ENCODE data around the gene COQ8A. TPM values are rescaled to one million over a fixed set of nuclear protein-coding genes. Genes with fewer than 3 reads are reported as not detected.

Gene COQ8A
- total and polyA plus RNA-seq, 10 of the 15 experiments (the other 5 are each of a cell fraction or from before 2014, with no cell fraction given) = 0.72 to 24.8 (median 12.1) TPM

DNA sequence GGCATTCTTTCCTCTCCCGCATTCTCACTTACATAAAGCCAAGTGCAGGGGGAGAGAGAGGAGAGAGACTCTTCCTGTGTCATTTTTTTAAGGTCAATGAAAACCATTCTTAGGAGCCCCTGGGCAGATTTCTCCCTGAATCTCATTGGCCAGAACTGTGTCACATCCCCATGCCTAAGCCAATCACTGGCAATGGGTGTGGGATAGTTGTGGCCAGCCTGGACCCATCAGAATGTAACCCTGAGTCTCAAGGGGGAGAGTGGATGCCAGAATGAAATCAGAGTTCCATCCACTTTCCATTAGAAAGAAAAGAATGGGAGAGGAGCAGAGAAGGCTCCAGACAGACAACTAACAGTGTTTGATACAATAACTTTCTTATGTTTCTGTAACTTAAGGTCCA is 31.2 kb upstream of the COQ8A start (continued):
- TF ChIP-seq, protein P1, sequence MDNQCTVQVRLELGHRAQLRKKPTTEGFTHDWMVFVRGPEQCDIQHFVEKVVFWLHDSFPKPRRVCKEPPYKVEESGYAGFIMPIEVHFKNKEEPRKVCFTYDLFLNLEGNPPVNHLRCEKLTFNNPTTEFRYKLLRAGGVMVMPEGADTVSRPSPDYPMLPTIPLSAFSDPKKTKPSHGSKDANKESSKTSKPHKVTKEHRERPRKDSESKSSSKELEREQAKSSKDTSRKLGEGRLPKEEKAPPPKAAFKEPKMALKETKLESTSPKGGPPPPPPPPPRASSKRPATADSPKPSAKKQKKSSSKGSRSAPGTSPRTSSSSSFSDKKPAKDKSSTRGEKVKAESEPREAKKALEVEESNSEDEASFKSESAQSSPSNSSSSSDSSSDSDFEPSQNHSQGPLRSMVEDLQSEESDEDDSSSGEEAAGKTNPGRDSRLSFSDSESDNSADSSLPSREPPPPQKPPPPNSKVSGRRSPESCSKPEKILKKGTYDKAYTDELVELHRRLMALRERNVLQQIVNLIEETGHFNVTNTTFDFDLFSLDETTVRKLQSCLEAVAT (IDR thresholded peaks at IDR 0.05) = no peak
- TF ChIP-seq BMI1 (IDR thresholded peaks at IDR 0.05; ENCODE audit: borderline replicate concordance) (no peak), BCL11A (IDR thresholded peaks at IDR 0.05; ENCODE audit: low read depth, low read length) (no peak), MEF2A (IDR thresholded peaks at IDR 0.05; ENCODE audit: insufficient read depth, low read depth, low read length) (no peak), RUNX3 (IDR thresholded peaks at IDR 0.05; ENCODE audit: low read length) (no peak), ETV6 (conservative IDR thresholded peaks at IDR 0.05 in 1 of 2, IDR thresholded peaks at IDR 0.05 in 1 of 2; ENCODE audit: borderline replicate concordance in 1 of 2, low read depth in 1 of 2) (no peak), CBX3 (IDR thresholded peaks at IDR 0.05; ENCODE audit: borderline replicate concordance, low read depth) (no peak), IRF4 (IDR thresholded peaks at IDR 0.05; ENCODE audit: low read depth, low read length) (no peak)

DNA sequence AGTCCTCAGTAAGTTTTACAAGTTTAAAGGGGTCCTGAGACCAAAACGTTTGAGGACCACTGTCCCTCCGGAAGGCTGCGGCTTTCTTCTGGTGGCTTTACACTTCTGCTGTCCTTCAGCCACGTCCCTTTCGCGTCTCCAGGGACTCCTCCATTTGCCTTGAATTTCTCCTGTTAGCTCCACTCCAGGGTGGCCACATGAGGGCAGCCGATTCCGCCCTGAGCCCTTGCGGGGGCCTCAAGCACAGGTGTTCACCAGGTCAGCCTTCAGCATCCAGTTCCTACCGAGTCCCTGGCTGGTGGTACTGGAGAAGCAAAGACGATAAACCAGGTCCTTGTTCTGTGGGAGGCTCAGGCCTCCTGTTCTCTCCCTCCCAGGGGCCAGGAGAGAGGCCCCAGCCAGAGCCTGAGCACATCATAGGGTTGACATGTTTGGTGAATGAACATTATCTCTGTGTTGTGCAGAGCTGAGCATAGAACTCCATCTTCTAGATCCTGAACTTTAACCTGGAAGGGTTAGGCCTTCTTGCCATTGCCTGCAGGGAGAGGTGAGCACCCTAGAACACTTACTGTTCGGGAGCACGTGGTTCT is 27.4 kb upstream of the COQ8A start:
- no peak overlapping the region for H3K27ac ChIP-seq (ENCODE audit: control insufficient read depth, insufficient read depth)
- CTCF ChIA-PET = interaction anchor here (0.7 to 1.8 kb wide), 16 partner anchors 15 to 1041 kb away, joined by 3 to 6 read pairs (median 4); no protein-coding TSS in a partner anchor
- H2AFZ ChIP-seq (ENCODE audit: control insufficient read depth, low read depth, low read length) = peak overlapping the region; percentile 58; the same call in 1 of the 2 replicates
- H3K4me3 ChIP-seq = no peak overlapping the region
- H3K9me3 ChIP-seq (replicated peaks; ENCODE audit: control insufficient read depth, insufficient read depth, low read length) = no peaks in the 10 kb centered on the region
- ATAC-seq (peak; percentile 74), DNase-seq (ENCODE audit: low read depth, low spot score) (peak; percentile 19), FAIRE-seq (peak; percentile 69)
- BruUV-seq (replicated peaks) = no TSS peak
- POLR2A ChIA-PET = interaction anchor here (1.2 kb wide), 1 partner anchor 9 kb away, joined by 3 read pairs; no protein-coding TSS in a partner anchor
- no peaks in the 10 kb centered on the region for H3K27me3 ChIP-seq (replicated peaks in 1 of 2; ENCODE audit: control insufficient read depth in 2 of 2, insufficient read depth in 2 of 2, low read length in 1 of 2)
- H3K79me2 ChIP-seq (ENCODE audit: control insufficient read depth, insufficient read depth, low read length) = no peaks in the 10 kb centered on the region
- H3K36me3 ChIP-seq (ENCODE audit: control insufficient read depth in 2 of 2, insufficient read depth in 2 of 2, low read length in 1 of 2) = no peaks in the 10 kb centered on the region
- intact Hi-C loops (cut with micrococcal nuclease; ENCODE audit: unreplicated experiment) (loop anchor here (5.0 kb wide), 1 partner anchor 525 kb away; no protein-coding TSS in a partner anchor), in situ Hi-C loops (cut with MboI) (loop anchor here (10.0 kb wide), 1 partner anchor 522 kb away; no protein-coding TSS in a partner anchor)
- H3K4me2 ChIP-seq (ENCODE audit: control insufficient read depth, insufficient read depth) = no peak overlapping the region
- SMC1A ChIA-PET (ENCODE audit: uncharacterized antibody, unreplicated experiment) = interaction anchor here (0.7 to 1.3 kb wide), 4 partner anchors 9 to 286 kb away, joined by 3 to 4 read pairs (median 4); no protein-coding TSS in a partner anchor
- peaks cover 10% of the 10 kb centered on the region for H3K4me1 ChIP-seq (ENCODE audit: control insufficient read depth, insufficient read depth, low read length)
- H4K20me1 ChIP-seq (ENCODE audit: control insufficient read depth, insufficient read depth) = no peaks in the 10 kb centered on the region
- RAD21 ChIA-PET (ENCODE audit: unreplicated experiment) = interaction anchor here (0.7 to 1.3 kb wide), 8 partner anchors 24 to 515 kb away, joined by 3 to 5 read pairs (median 3); no protein-coding TSS in a partner anchor
- WGBS (ENCODE audit: insufficient coverage, insufficient replicate concordance, low lambda C conversion rate, missing lambda C conversion rate) = 18% methylated on average over 13 of the region's 13 CpGs
- H3K9ac ChIP-seq (ENCODE audit: control insufficient read depth, insufficient read depth, low read length) = no peak overlapping the region
- peak; percentile 65 for TF ChIP-seq SMC3 (IDR thresholded peaks at IDR 0.05; ENCODE audit: borderline replicate concordance, low read length)
- no peak for TF ChIP-seq PRDM15 (CRISPR knock-in tag; IDR thresholded peaks at IDR 0.05)
- peak; percentile 51 for TF ChIP-seq MEF2B (IDR thresholded peaks at IDR 0.05; ENCODE audit: partially characterized antibody, poor library complexity, severe bottlenecking)
- TF ChIP-seq, protein P2, sequence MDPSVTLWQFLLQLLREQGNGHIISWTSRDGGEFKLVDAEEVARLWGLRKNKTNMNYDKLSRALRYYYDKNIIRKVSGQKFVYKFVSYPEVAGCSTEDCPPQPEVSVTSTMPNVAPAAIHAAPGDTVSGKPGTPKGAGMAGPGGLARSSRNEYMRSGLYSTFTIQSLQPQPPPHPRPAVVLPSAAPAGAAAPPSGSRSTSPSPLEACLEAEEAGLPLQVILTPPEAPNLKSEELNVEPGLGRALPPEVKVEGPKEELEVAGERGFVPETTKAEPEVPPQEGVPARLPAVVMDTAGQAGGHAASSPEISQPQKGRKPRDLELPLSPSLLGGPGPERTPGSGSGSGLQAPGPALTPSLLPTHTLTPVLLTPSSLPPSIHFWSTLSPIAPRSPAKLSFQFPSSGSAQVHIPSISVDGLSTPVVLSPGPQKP (IDR thresholded peaks at IDR 0.05; ENCODE audit: low read depth, low read length) = peak; percentile 29; the same call in 1 of the 2 replicates
- peak; percentile 87 for TF ChIP-seq RAD21 (IDR thresholded peaks at IDR 0.05; ENCODE audit: insufficient read depth, low read depth, low read length)
- peak; percentile 59; the same call in 1 of the 2 replicates for TF ChIP-seq TCF3 (IDR thresholded peaks at IDR 0.05; ENCODE audit: borderline replicate concordance, insufficient read depth, low read depth, low read length)

Measured in GM12878 (cell line).